ENCODE results near the gene TDRD3.
"Not testable (repeated sequence)": the region's sequence is repeated elsewhere in the genome, so short reads cannot be mapped to it uniquely, and the experiment has no call there.

Gene TDRD3

DNA sequence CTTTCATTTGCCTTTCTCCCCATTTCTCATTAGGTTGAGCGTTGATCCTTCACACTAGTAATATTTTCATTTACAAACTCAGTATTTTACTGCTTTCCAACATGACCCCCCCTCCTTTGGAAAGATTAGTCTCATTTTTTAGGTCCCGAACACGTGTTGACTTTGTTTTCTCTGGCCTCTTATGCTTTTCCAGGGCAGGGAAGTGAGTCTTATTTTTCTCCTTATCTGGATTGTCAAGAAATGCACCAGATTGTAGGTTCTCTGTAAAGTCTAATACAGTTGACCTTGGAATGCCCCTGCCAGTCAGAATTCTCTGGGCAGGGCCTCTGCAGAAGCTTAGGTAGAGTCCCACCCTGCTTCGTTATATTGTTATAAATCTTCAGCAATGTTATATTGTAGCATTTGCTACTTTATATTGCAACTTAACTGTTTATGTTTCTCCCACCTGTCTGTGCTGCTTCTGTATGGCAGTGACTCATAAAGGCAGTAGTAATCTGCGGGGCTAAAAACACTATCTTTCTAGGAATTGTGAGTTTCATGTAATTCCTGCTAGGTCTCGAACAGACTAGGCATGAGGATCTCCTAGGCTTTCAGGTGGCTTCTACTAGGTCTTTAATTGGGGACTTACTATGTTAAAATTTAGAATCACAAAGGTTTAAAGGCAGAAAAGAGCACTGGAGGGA lies 2.0 kb downstream of the TDRD3 start:
- DNase-seq, result no peak

DNA sequence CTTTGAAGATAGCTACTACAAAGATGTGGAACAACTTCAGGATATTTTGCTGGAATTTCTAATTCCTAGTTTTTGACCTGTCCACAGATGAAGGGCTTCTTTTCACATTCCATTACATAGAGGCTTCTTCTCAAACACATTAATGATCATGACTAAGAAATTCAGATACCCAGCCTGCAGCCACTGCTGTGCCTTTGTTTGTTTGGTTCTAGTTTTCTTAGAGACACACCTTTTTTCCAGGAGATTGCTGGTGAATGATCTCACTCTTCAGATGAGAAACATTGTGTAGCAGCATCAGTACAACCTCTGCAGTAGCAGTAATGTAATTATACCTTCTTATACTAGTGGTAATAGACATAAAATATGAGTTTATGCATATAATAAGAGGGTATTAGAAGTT lies 5.0 kb downstream of the TDRD3 start:
- no peak for DNase-seq

DNA sequence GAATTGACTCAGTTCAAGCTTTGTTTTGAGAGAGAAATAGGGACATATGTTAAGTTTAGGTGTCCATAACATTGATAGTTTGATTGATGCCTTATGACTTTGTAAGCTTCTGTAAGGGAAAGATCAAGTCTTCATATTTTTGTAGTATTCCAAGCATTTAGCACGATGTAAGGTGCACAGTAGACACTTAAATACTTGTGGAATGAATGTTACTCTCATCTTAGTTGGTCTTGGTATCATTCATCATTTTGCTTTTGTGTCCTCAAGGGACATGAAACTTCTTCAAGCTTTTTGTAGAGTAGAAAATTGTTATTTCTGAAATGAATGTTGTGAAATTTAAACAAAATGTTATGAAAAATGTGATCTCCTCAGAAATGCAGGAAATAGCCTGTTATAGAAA lies 10.1 kb downstream of the TDRD3 start:
- no peak for DNase-seq

DNA sequence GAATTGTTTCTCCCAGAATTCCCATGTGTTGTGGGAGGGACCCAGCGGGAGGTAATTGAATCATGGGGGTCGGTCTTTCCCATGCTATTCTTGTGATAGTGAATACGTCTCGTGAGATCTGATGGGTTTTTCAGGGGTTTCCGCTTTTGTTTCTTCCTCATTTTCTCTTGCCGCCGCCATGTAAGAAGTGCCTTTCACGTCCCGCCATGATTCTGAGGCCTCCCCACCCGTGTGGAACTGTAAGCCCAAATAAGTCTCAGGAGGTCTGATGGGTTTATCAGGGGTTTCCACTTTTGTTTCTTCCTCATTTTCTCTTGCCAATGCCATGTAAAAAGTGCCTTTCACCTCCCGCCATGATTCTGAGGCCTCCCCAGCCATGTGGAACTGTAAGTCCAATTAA lies 10.8 kb downstream of the TDRD3 start:
- DNase-seq, result not testable (repeated sequence)

DNA sequence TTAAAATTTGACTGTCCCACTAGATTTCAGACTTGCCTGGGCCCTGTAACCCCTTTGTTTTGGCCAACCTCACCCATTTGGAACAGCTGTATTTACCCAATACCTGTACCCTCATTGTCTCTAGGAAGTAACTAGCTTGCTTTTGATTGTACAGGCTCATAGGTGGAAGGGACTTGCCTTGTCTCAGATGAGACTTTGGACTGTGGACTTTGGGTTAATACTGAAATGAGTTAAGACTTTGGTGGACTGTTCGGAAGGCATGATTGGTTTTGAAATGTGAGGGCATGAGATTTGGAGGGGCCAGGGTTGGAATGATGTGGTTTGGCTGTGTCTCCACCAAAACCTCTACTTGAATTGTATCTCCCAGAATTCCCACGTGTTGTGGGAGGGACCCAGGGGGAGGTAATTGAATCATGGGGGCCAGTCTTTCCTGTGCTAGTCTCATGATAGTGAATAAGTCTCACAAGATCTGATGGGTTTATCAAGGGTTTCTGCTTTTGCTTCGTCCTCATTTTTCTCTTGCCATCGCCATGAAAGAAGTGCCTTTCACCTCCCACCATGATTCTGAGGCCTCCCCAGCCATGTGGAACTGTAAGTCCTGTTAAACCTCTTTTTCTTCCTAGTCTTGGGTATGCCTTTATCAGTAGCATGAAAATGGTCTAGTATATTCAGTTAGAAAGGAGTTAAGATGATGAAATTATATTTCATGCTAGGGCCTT lies 12.7 kb downstream of the TDRD3 start:
- not testable (repeated sequence) for DNase-seq

DNA sequence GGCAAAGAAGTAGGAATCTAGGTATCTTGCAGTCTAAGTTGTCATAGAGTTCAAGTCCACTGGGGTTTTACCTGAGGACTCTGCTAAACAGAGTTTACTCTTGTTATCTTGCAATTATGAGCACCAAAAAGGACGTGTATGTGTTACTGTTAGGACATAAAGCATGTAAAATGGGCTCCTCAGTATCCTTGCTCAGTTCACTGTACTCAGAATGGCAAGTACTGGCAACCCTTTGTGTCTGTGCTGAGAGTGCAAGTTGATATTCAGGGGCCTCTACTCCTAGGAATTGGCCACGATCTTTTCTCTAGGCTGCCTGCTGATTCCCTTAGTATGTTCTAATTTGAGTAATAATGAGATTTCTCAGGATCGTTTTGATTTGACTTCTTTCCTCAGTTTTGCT lies 13.3 kb downstream of the TDRD3 start:
- DNase-seq, result no peak

DNA sequence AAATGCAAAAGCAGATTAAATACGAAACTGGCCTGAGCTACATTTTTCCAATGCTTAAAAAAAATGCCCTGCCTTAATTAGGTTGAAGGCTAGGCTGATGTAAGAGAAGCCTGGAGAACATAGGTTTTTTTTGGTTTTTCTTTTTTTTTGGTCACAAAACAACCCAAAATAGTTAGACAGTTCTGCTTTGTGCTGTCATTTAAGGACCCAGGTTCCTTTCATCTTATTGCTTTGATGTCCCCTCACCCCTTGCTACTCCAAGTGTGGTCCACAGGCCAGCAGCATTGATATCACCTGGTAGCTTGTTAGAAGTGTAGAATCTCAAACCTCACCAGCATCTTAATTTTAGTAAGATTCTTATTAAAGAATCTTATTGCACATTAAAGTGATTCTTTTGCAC lies 14.4 kb downstream of the TDRD3 start:
- no peak for DNase-seq

DNA sequence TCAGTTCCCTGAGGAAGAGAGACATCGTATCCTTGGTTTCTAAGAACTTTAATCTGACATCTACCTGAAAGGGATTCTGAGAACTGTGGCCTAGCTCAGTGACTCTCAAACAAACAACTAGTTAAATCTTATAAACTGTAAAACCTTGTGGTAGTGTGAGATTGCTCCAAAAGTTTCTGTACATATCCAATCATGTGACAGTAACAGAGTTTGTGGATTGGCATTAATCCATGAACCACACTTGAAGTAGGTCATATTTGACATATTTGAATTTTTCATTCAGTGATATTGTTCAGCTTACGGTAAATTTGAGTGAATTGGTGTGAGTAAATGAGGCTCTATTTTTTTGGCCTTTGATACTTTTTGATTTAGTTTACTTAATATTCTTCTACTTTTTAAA lies 15.0 kb downstream of the TDRD3 start:
- DNase-seq, result no peak

DNA sequence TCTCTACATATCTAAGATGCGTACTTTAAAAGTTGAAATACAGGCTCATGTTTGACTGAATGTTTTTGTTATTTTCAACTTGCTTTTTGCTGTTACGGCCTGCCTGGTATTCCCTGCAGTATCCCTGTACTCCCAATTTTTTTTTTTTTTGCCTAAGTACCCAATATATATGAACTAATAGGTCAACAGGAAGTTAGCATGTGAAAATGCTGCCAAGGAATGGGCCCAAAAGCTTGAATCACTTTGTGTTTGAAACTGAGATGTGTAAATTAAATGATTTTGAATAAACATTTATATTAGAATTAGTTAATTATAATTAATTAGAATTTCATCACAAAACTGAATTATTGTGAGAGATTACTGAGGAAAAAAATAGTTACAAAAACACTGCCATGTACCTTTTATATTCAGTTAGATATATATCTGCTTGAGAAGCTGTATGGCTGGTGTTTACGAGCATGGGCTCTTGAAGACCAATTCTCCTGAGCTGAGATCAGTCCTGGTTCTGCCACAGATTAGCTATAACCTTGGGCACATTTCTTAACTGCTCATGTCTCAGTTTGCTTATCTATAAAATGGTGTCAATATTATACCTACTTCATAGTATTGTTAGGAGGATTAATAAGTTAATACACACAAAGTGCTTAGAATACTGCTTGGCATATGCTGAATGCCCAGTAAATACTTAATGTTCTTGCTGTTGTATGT lies 16.0 kb downstream of the TDRD3 start:
- DNase-seq, result no peak

DNA sequence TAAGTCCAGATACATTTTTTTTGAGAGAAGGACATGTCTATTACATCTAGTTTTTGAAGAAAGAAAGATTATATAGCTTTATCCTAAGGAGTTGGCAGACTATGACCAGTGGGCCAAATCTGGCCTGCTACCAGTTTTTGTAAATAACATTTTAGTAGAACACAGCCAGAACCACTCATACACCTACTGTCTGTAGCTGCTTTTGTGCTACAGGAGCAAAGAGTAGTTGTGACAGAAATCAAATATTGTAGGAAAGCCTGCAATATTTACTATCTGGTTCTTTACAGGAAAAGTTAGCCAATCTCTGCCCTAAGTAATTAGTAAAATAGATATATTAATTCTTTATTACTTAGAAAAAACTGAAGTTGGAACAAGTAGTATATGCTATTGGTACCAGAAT lies 17.2 kb downstream of the TDRD3 start:
- no peak for DNase-seq

DNA sequence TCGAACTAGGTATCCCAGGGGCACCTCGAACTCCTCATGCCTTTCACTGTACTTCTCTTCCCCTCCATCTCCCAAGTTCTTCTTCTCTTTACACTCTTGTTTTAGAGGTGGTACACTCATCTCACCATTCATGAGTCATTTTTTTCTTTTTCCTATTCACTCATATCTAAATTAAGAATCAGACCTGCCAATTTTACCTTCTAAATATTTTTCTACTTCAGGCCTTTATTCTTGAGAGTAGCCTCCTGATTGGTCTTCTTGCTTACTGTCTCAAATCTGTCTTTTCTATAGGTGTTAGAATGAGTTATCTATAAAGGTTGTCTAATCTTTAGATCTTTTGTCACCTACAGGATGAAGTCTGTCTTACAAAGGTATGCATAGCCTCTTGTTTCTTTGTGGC lies 20.7 kb downstream of the TDRD3 start:
- DNase-seq, result no peak

DNA sequence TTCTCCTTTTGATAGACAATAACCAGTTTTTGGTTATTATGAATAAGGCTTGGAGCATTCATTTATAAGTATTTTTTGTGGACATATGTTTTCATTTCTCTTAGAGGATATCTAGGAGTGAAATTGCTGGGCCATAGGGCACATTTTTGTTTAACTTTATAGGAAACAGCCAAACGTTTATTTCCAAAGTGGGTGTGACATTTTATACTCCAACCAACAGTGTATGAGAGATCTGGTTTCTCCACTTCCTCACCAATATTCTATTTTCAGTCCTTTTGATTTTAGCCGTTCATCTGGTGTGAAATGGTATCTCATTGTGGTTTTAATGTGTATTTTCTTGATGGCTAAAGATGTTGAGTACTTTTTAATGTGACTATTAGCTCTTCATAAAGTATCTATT lies 21.9 kb downstream of the TDRD3 start:
- no peak for DNase-seq

DNA sequence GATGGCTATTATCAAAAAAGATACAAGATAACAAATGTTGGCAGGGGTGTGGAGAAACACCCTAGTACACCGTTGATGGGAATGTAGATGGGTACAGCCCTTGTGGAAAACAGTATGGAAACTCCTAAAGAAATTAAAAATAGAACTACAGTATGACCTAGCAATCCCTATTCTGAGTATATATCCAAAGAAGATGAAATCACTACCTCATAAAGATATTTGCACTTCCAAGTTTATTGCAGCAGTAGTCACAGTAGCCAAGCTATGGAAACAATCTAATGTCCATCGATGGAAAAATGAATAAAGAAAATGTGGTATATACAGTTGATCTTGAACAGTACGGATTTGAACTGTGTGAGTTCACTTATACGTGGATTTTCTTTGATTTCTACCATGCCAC lies 28.3 kb downstream of the TDRD3 start:
- no peak for DNase-seq

DNA sequence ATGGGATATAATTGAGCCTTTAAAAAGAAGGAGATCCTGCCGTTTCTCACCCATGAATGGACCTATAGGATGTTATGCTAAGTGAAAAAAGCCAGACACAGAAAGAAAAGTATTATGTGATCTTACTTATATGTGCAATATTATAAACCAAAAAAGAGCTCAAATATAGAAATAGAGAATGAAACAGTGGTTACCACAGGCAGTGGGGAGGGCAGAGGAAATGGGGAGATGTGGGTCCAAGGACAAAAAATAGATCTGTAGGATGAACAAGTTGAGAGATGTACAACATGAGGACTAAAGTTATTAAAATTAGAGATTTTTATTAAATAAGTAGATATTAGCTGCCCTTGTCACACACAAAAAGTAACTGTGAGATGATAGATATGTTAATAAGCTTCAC lies 29.1 kb downstream of the TDRD3 start:
- DNase-seq, result no peak

DNA sequence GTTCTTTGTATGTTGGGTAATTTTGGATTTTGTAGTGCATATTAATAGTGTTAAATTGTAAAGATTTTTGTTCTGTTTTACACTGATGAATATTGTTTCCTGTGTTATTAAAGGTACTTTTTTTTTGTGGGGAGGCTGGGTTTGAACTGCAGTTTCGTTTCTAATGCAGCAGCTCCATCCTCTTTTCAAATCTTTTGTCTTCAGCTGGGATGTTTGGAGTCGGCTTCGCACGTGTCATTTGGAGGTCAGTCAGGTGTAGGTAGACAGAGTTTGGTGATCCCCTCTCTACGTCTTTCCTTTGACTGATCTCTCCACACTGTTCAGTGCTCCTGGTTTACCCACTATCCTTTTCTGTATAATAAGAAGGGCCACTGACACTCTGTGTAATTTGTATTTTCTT lies 30.3 kb downstream of the TDRD3 start:
- DNase-seq, result no peak

DNA sequence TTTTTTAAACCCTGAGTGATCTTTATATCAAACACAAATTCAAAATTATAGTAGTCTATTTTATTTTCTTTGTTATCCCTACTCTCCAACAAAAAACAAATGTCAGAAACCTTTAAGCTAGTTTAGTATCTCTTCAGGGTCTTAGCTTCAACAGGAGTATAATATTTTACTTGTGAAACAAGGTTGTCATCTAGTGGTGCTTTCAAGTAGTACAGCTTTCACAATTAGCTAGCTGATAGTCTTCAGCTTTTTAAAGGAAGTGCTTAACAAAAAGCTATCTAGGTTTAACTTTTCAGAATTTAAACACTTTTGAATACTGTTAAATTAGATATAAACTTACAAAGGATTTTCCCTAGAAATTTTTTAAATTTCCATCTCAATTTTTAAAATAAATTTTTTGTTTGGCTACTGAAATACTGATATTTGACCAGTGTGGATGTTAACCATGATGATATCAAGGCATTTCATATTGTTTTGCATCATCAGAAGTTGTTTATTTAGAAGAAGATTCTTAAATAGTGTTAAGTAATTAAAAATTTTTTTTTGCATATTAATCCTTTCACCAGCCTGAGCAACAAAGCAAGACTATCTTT lies 34.2 kb downstream of the TDRD3 start:
- peak; percentile 43 for DNase-seq

DNA sequence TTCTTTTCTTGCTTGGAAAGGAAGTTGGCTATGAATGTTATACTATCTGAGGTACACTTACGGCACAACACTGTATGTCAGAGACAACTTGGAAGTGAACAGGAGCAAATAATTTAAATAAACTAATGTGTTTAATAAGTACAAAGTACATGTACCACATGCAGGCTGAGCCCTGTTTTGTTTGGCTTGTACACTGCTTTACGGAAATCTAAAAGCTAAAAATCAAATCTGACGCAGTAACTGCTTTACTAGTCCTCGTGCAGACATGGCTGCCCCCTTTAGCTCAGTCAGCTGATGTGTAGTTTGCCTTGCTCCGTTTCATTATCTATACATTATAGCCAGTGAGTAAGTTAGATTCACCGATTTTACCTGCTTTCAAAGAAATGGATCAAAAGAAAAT lies 36.5 kb downstream of the TDRD3 start:
- DNase-seq, result no peak

DNA sequence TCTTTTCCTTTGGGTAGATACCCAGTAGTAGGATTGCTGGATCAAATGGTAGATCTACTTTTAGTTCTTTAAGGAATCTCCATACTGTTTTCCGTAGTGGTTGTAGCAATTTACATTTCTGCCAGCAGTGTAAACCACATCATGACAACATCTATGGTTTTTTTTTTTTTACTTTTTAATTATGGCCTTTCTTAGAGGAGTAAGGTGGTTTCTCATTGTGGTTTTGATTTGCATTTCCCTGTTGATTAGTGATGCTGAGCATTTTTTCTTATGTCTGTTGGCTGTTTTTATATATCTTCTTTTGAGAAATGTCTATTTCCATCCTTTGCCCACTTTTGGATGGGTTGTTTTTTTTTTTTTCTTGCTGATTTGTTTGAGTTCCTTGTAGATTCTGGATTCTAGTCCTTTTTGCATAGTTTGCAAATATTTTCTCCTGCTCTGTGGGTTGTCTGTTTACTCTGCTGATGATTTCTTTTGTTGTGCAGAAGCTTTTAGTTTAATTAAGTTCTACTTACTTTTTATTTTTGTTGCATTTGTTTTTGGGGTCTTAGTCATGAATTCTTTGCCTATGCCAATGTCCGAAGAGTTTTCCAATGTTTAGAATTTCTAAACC lies 38.8 kb downstream of the TDRD3 start:
- no peak for DNase-seq

DNA sequence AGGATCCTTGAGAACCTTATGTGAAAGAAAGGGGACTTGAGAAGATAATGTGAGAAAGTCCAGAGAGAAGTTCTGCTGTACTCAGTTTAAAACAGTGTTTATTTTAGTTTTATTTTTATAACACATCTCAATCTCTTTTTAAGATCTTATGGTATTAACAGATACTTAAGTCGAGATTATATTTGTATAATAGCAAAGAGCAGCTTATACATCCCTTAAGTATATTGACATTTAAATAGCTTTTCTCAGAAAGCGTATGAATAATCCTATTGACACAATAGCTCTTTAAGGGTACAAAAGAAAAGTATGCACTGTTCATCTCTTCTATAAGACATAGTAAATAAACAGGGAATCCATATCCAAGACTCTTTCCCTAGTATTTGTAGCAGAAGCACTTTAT lies 42.2 kb downstream of the TDRD3 start:
- no peak for DNase-seq

DNA sequence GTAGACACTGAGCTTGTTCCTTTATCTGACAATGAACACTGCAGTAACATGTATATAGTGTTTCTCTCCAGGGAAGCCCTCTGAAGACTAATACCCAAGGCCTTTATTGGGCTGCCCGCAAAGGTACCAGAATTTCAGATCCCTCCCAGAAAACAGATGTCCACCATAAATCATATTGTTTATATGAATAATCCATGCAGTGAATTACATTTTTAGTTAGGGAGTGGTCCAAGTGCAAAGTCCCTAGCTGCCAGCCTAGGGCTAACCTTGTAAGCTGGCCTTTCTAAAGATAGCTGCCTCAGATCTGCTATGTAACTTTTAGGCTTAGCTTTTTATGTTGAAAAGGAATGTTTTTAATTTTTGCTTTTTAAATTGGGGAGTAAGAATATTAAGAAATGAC lies 44.7 kb downstream of the TDRD3 start:
- no peak for DNase-seq

DNA sequence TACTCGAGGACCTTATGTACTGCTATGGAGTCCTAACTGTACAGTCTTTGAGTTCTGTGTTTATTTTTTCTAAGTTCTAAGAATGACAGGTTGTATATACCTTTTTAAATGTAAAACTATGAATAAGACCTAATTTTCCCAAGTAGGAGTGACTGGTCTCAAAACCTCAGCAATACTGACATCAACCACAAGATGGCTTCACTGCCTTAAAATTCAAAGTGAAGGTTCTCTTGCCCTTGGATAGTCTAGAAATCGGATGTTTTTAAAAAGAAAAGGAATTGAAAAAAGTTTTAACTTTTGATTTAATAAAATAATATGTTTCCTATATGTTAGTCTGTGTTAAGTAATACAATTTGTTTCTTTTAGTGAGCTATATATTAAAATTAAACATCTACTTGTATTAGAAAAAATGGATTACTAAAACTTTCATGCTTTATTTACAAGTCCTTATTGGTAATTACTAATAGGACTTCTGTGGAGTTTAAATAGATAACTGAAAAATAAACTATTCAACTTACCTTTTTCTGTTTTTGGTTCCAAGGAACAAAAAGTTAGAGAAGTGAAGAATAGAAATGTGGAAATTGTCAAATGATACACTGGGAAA lies 52.0 kb downstream of the TDRD3 start:
- DNase-seq, result no peak

DNA sequence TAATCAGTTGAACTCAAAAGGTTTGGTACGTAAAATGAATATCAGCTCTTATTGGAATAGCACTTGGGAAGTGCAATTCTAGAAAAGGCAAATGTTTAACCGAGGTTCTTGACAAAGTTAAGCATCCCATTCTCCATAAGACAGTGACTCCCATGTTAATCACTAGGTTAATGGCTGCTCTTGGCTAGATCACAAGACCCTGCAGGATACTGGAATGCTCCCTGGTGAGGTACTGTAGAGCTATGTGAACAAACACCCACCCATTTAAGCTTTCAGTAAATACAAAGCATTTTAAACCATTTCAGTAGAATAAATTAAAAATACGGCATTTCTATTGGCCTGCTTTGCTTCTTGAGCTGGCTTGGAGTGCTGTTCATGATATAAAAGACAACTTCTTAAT lies 56.5 kb downstream of the TDRD3 start:
- no peak for DNase-seq

DNA sequence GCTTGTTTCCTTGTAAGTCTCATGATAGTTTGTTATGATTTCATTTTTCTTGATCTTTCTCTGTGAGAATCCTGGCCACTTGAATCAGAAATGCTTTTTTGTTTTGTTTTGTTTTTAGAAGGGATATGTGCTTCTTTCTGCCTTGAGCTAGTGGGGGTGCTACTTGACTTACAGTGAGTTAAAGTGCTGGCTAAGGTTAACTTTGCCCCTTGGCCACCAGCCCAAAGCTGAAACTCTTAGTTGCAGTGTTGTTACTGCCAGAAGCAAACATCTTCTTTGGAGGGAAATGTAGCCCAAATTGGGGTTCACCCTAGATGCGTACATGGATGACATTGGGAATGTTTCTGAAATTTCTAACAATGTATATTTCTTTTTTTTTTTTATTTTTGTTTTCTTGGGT lies 57.4 kb downstream of the TDRD3 start:
- no peak for DNase-seq

Data from NCI-H1092 (cell line).